A549 (cell line): Measurements from ENCODE around the gene SLC25A48.

Experiments
- CHD4 ChIP-seq: fragments of 200-600 bp; sonication (generic); IDR thresholded peaks from 2 replicates; pipeline ENCODE4 v1.6.1; 2016; ENCODE audit warnings: antibody characterized with exemption, mild to moderate bottlenecking, borderline replicate concordance
- CTCF ChIP-seq: fragments of >200 bp; sonication (Bioruptor Twin); formaldehyde crosslinking; IDR thresholded peaks from 3 replicates; pipeline ENCODE4 v1.5.1; 2016
- EP300 ChIP-seq, 2 experiments: fragments of >200 bp; sonication (Bioruptor Twin); formaldehyde crosslinking; IDR thresholded peaks; 2 replicates in 1 of 2; 3 replicates in 1 of 2; pipeline ENCODE4 v1.6.1; 2016 to 2017
- HDAC2 ChIP-seq: fragments of 200-600 bp; sonication (generic); IDR thresholded peaks from 2 replicates; pipeline ENCODE4 v1.6.1; 2016
- MAZ ChIP-seq: fragments of 150-350 bp; IDR thresholded peaks from 2 replicates; pipeline ENCODE4 v1.6.1; 2014; ENCODE audit warnings: antibody characterized with exemption, low read depth, low read length, borderline replicate concordance
- NFE2L2 ChIP-seq: fragments of 150-350 bp; conservative IDR thresholded peaks from 2 replicates; pipeline ENCODE4 v1.6.1; 2014; ENCODE audit warnings: low read length
- PBX3 ChIP-seq: IDR thresholded peaks from 2 replicates; pipeline ENCODE4 v1.6.1; 2012
- POLR2A ChIP-seq: IDR thresholded peaks from 2 replicates; pipeline ENCODE4 v1.6.1; 2012; ENCODE audit warnings: mild to moderate bottlenecking, low read length
- TP53 ChIP-seq: fragments of 250-450 bp; sonication (Bioruptor Pico); IDR thresholded peaks from 2 replicates; pipeline ENCODE4 v1.5.0; 2021; ENCODE audit warnings: mild to moderate bottlenecking, moderate library complexity

GRCh38 chr5:135934939-135935338 is 100.5 kb downstream of the SLC25A48 start:
- TF ChIP-seq CTCF (no peak), HDAC2 (no peak), POLR2A (no peak), PBX3 (no peak), NFE2L2 (no peak), EP300 (IDR thresholded peaks at IDR 0.05) (no peak), CHD4 (no peak), TP53 (CRISPR knock-in tag) (no peak), MAZ (no peak)
